NCI-H446 (cell line): ENCODE measurements around the gene SUGCT.

Experiments used
- DNase-seq, 2 experiments: peaks; one replicate each; lab custom pipeline; 2025; lab: John Stamatoyannopoulos, UW

Gene SUGCT

GRCh38 chr7:40526951-40527715 is 392.3 kb downstream of the SUGCT start:
- no peak for DNase-seq

- no peak for DNase-seq
Measured at GRCh38 chr7:40527723-40528122, 392.9 kb downstream of the SUGCT start.

GRCh38 chr7:40530292-40530691 is 395.5 kb downstream of the SUGCT start:
- no peak for DNase-seq

- DNase-seq, result no peak
Measured at GRCh38 chr7:40531956-40532355, 397.2 kb downstream of the SUGCT start.

DNA sequence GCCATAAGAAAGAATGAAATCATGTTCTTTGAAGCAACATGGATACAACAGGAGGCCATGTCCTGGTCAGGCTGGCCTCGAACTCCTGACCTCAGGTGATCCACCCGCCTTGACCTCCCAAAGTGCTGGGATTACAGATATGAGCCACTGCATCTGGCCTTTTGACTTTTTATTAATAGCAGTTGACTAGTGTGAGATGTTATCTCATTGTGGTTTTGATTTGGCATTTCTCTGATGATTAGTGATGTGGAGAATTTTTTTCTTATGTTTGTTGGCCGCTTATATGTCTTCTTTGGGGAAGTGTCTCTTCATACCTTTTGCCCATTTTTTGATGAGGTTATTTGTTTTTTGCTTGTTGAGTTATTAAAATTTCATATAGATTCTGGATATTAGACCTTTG is 400.9 kb downstream of the SUGCT start:
- DNase-seq, result no peak

- DNase-seq, result no peak
Measured at GRCh38 chr7:40536421-40536820, 401.6 kb downstream of the SUGCT start.

GRCh38 chr7:40538281-40538680 is 403.5 kb downstream of the SUGCT start:
- DNase-seq, result no peak

DNA sequence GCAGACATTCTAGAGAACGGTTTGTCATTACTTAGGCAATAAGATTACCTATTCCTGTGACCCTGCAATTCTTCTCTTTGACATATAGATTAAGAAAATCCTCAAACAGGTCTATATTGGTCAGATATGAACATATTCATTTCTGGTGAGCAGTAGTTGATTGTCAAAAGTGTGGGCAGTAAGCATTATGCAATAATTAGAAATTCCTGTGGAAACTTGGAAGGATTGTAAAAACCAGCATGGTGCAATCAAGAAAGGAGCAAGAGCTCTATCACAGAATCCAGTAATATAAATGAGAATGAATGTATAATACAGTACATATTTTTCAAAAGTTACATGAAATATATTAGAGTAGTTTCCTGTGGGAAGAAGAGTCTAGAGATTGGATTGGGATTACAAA is 406.5 kb downstream of the SUGCT start:
- DNase-seq, result no peak

GRCh38 chr7:40542982-40543741 is 408.4 kb downstream of the SUGCT start:
- no peak for DNase-seq

DNA sequence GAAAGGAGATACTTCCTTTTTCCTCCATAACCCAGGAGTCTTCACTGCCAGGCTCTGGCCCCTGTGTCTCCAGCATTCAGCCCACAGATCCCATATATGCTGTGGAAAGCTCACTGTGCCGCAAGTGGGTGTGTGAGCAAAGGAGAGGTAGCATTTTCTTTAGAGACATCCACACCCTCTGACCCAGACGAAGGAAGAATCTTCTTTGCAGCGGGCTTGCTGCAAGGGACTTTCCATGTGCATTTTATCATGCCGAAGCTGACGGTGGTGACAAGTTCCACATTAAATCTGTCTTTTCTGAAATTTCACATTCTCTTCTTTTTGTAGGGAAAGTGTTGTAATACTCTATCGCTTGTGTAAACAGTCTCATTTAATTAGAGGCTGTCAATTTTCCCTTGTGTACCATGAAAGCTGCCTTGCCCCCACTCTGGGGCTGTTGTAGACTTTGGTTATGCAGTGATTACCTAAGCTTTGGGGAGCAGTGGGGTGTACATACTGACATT is 409.5 kb downstream of the SUGCT start:
- DNase-seq, result no peak

- no peak for DNase-seq
Measured at GRCh38 chr7:40544871-40545303, 410.1 kb downstream of the SUGCT start.

- no peak for DNase-seq
Measured at GRCh38 chr7:40545739-40546138, 410.9 kb downstream of the SUGCT start.

- DNase-seq, result no peak
Measured at GRCh38 chr7:40546616-40547501, 412.1 kb downstream of the SUGCT start.

DNA sequence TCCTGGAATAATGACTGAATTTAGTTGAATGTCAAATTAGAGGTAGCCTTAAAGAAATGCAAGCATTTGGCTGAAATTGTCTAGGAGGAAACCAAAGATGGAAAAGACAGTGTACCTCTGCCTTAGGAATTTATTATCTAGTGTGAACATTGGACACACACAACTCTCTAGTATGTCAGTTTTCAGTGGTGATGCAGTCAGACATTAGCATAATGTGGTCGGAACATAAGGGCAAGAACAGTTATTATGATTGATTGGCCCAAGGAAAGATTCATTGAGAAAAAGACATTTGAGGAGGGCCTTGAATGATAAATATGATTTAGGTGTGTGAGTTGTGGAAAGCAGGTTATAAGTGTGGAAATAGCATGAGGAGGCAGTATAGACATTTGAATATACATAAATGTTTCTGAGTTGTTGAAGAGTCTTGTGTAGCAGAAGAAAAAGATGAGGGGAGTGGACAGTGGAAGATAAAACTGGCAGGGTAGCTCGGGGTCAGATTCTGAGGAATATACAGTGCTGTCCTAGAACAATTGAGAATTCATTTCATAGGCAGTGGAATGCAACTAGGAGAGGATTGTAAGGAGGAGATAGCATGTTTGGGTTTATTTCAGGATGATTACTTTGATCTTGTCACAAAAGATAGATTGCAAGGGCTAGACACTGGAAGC is 414.7 kb downstream of the SUGCT start:
- DNase-seq, result no peak

- no peak for DNase-seq
Measured at GRCh38 chr7:40551685-40552576, 417.1 kb downstream of the SUGCT start.

DNA sequence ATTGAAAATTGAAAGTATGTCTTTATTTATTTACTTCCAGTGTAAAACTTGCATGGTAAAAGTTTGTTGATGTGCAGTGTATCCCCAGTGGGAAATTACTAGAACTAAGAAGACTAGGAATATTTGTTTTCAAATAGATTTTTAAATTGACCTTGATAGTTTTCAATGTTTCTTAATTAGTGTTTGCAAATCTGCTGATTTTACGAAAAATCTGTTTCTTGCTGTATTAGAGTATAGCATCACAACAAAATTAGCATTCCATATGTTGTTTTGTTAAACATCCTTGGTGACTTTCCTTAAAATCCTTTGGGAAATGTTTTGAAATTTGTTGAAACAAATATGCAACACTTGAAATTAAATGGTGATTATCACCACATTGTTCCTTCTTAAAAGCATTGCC is 425.9 kb downstream of the SUGCT start:
- DNase-seq, result no peak

DNA sequence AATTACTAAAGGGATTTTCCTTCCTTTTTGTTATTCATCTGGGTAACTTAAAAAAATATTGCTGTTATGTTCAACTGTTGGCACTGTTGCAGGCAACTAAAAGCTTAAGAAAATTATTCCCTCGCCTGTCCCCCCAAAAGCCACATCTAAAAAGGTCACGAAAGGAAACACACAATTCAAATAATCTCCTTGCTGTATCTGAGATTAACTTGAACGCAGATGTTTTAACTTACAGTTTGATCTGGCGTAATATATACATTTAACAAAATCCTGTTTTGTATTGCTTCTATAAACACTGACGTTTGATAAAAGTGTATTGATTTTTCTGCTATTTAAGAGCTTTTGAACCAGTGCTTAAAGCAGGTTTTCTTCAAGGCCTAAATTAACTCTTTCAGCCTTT is 432.1 kb downstream of the SUGCT start:
- no peak for DNase-seq

DNA sequence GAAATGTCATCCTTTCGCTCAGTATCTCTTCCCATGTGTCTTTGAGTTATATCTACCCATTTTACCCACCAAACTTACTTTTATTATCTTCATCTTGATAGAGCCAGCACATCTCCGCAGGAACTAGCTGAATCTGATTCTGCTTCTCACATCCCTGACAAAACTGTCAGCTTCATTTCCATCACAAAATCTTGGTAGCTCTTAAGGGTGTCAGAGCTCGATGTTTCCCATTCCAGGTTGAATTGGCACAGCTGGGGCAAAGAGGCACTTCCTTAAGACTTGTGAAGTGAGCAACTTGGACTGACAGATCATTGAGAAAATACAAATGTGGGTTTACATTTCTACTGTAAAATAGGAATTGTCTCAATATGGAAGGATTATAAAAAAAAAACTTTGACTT is 434.5 kb downstream of the SUGCT start:
- no peak for DNase-seq

- no peak for DNase-seq
Measured at GRCh38 chr7:40570223-40570622, 435.4 kb downstream of the SUGCT start.

GRCh38 chr7:40571796-40572195 is 437.0 kb downstream of the SUGCT start:
- DNase-seq, result no peak
